ENCODE data around the gene KSR1. TPM values are rescaled to one million over a fixed set of nuclear protein-coding genes. Genes with fewer than 3 reads are reported as not detected.
A peak's percentile ranks its signal among the peaks of the same experiment; 100 is the strongest.

The KSR1 gene
- total and polyA plus RNA-seq, 2 experiments from 2014 or later, result 7.8 to 53.2 TPM

DNA sequence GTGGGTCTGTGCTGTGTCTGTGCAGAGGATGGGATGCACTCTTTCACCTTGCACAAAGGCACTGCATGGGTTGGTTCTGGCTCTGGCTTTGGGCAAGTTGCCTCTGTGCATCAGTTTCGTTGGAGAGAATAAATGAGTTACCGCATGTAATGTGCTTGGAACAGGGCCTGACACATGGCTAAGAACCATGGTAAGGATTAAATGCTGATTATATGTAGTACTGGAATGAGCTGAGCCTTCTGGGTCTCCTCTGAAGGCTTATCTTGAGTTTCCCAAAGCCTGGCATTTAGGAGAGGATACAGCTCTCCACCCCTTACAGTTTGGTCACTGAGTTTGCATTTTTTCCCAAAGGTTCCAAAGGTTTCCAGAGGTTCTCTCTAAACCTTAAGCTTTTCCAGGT lies 69.1 kb downstream of the KSR1 start:
- H3K4me2 ChIP-seq, result 0 out of 2 replicates have a peak overlapping the region, but pooled peaks have one; percentile 8
- 0 out of 2 replicates have a peak overlapping the region, but pooled peaks have one; percentile 20 for H3K27ac ChIP-seq (ENCODE audit: low read depth)
- ATAC-seq, result no peak

More for the DNA sequence above, 69.1 kb downstream of the KSR1 start:
- H3K27me3 ChIP-seq (ENCODE audit: insufficient read depth), result no peaks in the 10 kb centered on the region
- peaks cover 6% of the 10 kb centered on the region; the same call in 1 of the 2 replicates for H3F3A ChIP-seq (replicated peaks; ENCODE audit: low read depth)
- Mint-ChIP-seq H3K4me1 (peaks cover 60% of the 10 kb centered on the region), H3K4me3 (no peak overlapping the region), H3K27ac (no peak overlapping the region), H3K27me3 (ENCODE audit: insufficient read depth, low read depth, poor library complexity) (peaks cover 9% of the 10 kb centered on the region), H3K36me3 (ENCODE audit: low read depth) (no peaks in the 10 kb centered on the region), H3K9me3 (no peaks in the 10 kb centered on the region; the same call in 2 of the 3 replicates)
- H3K36me3 ChIP-seq (ENCODE audit: insufficient read depth), result no peaks in the 10 kb centered on the region
- H3K9me2 ChIP-seq (ENCODE audit: insufficient read depth), result no peaks in the 10 kb centered on the region; the same call in 1 of the 2 replicates
- no peak overlapping the region for H3K4me3 ChIP-seq
- no peak overlapping the region for H2AFZ ChIP-seq
- TF ChIP-seq, protein P1, sequence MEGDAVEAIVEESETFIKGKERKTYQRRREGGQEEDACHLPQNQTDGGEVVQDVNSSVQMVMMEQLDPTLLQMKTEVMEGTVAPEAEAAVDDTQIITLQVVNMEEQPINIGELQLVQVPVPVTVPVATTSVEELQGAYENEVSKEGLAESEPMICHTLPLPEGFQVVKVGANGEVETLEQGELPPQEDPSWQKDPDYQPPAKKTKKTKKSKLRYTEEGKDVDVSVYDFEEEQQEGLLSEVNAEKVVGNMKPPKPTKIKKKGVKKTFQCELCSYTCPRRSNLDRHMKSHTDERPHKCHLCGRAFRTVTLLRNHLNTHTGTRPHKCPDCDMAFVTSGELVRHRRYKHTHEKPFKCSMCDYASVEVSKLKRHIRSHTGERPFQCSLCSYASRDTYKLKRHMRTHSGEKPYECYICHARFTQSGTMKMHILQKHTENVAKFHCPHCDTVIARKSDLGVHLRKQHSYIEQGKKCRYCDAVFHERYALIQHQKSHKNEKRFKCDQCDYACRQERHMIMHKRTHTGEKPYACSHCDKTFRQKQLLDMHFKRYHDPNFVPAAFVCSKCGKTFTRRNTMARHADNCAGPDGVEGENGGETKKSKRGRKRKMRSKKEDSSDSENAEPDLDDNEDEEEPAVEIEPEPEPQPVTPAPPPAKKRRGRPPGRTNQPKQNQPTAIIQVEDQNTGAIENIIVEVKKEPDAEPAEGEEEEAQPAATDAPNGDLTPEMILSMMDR (conservative IDR thresholded peaks at IDR 0.05; ENCODE audit: low read depth in 2 of 2), result no peak
- TF ChIP-seq NANOG (IDR thresholded peaks at IDR 0.05; ENCODE audit: borderline replicate concordance), result no peak
- TF ChIP-seq, protein P2, sequence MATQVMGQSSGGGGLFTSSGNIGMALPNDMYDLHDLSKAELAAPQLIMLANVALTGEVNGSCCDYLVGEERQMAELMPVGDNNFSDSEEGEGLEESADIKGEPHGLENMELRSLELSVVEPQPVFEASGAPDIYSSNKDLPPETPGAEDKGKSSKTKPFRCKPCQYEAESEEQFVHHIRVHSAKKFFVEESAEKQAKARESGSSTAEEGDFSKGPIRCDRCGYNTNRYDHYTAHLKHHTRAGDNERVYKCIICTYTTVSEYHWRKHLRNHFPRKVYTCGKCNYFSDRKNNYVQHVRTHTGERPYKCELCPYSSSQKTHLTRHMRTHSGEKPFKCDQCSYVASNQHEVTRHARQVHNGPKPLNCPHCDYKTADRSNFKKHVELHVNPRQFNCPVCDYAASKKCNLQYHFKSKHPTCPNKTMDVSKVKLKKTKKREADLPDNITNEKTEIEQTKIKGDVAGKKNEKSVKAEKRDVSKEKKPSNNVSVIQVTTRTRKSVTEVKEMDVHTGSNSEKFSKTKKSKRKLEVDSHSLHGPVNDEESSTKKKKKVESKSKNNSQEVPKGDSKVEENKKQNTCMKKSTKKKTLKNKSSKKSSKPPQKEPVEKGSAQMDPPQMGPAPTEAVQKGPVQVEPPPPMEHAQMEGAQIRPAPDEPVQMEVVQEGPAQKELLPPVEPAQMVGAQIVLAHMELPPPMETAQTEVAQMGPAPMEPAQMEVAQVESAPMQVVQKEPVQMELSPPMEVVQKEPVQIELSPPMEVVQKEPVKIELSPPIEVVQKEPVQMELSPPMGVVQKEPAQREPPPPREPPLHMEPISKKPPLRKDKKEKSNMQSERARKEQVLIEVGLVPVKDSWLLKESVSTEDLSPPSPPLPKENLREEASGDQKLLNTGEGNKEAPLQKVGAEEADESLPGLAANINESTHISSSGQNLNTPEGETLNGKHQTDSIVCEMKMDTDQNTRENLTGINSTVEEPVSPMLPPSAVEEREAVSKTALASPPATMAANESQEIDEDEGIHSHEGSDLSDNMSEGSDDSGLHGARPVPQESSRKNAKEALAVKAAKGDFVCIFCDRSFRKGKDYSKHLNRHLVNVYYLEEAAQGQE (IDR thresholded peaks at IDR 0.05; ENCODE audit: unreplicated experiment), result no peak
- TF ChIP-seq CREB1 (CRISPR knock-in tag; IDR thresholded peaks at IDR 0.05; ENCODE audit: low read depth), result no peak
- TF ChIP-seq, protein P3, sequence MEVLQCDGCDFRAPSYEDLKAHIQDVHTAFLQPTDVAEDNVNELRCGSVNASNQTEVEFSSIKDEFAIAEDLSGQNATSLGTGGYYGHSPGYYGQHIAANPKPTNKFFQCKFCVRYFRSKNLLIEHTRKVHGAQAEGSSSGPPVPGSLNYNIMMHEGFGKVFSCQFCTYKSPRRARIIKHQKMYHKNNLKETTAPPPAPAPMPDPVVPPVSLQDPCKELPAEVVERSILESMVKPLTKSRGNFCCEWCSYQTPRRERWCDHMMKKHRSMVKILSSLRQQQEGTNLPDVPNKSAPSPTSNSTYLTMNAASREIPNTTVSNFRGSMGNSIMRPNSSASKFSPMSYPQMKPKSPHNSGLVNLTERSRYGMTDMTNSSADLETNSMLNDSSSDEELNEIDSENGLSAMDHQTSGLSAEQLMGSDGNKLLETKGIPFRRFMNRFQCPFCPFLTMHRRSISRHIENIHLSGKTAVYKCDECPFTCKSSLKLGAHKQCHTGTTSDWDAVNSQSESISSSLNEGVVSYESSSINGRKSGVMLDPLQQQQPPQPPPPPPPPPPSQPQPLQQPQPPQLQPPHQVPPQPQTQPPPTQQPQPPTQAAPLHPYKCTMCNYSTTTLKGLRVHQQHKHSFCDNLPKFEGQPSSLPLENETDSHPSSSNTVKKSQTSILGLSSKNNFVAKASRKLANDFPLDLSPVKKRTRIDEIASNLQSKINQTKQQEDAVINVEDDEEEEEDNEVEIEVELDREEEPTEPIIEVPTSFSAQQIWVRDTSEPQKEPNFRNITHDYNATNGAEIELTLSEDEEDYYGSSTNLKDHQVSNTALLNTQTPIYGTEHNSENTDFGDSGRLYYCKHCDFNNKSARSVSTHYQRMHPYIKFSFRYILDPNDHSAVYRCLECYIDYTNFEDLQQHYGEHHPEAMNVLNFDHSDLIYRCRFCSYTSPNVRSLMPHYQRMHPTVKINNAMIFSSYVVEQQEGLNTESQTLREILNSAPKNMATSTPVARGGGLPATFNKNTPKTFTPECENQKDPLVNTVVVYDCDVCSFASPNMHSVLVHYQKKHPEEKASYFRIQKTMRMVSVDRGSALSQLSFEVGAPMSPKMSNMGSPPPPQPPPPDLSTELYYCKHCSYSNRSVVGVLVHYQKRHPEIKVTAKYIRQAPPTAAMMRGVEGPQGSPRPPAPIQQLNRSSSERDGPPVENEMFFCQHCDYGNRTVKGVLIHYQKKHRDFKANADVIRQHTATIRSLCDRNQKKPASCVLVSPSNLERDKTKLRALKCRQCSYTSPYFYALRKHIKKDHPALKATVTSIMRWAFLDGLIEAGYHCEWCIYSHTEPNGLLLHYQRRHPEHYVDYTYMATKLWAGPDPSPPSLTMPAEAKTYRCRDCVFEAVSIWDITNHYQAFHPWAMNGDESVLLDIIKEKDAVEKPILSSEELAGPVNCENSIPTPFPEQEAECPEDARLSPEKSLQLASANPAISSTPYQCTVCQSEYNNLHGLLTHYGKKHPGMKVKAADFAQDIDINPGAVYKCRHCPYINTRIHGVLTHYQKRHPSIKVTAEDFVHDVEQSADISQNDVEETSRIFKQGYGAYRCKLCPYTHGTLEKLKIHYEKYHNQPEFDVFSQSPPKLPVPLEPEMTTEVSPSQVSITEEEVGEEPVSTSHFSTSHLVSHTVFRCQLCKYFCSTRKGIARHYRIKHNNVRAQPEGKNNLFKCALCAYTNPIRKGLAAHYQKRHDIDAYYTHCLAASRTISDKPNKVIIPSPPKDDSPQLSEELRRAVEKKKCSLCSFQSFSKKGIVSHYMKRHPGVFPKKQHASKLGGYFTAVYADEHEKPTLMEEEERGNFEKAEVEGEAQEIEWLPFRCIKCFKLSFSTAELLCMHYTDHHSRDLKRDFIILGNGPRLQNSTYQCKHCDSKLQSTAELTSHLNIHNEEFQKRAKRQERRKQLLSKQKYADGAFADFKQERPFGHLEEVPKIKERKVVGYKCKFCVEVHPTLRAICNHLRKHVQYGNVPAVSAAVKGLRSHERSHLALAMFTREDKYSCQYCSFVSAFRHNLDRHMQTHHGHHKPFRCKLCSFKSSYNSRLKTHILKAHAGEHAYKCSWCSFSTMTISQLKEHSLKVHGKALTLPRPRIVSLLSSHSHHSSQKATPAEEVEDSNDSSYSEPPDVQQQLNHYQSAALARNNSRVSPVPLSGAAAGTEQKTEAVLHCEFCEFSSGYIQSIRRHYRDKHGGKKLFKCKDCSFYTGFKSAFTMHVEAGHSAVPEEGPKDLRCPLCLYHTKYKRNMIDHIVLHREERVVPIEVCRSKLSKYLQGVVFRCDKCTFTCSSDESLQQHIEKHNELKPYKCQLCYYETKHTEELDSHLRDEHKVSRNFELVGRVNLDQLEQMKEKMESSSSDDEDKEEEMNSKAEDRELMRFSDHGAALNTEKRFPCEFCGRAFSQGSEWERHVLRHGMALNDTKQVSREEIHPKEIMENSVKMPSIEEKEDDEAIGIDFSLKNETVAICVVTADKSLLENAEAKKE (CRISPR knock-in tag; IDR thresholded peaks at IDR 0.05), result no peak
- TF ChIP-seq ZNF114 (CRISPR knock-in tag; IDR thresholded peaks at IDR 0.05), result no peak
- TF ChIP-seq JUNB (IDR thresholded peaks at IDR 0.05; ENCODE audit: unreplicated experiment), result no peak
- no peak for TF ChIP-seq EZH2 (IDR thresholded peaks at IDR 0.05; ENCODE audit: low read depth, unreplicated experiment)
- TF ChIP-seq, protein P4, sequence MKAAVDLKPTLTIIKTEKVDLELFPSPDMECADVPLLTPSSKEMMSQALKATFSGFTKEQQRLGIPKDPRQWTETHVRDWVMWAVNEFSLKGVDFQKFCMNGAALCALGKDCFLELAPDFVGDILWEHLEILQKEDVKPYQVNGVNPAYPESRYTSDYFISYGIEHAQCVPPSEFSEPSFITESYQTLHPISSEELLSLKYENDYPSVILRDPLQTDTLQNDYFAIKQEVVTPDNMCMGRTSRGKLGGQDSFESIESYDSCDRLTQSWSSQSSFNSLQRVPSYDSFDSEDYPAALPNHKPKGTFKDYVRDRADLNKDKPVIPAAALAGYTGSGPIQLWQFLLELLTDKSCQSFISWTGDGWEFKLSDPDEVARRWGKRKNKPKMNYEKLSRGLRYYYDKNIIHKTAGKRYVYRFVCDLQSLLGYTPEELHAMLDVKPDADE (IDR thresholded peaks at IDR 0.05), result no peak
- TF ChIP-seq STAT1 (IDR thresholded peaks at IDR 0.05; ENCODE audit: unreplicated experiment), result no peak
- TF ChIP-seq ZNF331 (CRISPR knock-in tag; IDR thresholded peaks at IDR 0.05; ENCODE audit: low read depth), result no peak
- TF ChIP-seq POLR2AphosphoS5 (IDR thresholded peaks at IDR 0.05; ENCODE audit: low read depth), result no peak
- TF ChIP-seq EZH2phosphoT487 (IDR thresholded peaks at IDR 0.05; ENCODE audit: unreplicated experiment), result no peak
- peaks cover 92% of the 10 kb centered on the region for H3K79me2 ChIP-seq (replicated peaks; ENCODE audit: insufficient read depth)
- H4K20me1 ChIP-seq (replicated peaks; ENCODE audit: insufficient read depth), result peaks cover 6% of the 10 kb centered on the region; the same call in 1 of the 2 replicates
- H3K4me1 ChIP-seq (ENCODE audit: insufficient read depth), result peaks cover 40% of the 10 kb centered on the region
- DNase-seq (ENCODE audit: low spot score), result no peak
